NCI-H1930 (cell line): ENCODE data around the gene PAF1.
A peak's percentile ranks its signal among the peaks of the same experiment; 100 is the strongest.
"Not testable (repeated sequence)": the region's sequence is repeated elsewhere in the genome, so short reads cannot be mapped to it uniquely, and the experiment has no call there.

Source experiments
- DNase-seq, 2 experiments: peaks; one replicate each; lab custom pipeline; 2025; lab: John Stamatoyannopoulos, UW

PAF1 gene

GRCh38 chr19:39355253-39355652 is 35.7 kb downstream of the PAF1 start:
- DNase-seq, result no peak

DNA sequence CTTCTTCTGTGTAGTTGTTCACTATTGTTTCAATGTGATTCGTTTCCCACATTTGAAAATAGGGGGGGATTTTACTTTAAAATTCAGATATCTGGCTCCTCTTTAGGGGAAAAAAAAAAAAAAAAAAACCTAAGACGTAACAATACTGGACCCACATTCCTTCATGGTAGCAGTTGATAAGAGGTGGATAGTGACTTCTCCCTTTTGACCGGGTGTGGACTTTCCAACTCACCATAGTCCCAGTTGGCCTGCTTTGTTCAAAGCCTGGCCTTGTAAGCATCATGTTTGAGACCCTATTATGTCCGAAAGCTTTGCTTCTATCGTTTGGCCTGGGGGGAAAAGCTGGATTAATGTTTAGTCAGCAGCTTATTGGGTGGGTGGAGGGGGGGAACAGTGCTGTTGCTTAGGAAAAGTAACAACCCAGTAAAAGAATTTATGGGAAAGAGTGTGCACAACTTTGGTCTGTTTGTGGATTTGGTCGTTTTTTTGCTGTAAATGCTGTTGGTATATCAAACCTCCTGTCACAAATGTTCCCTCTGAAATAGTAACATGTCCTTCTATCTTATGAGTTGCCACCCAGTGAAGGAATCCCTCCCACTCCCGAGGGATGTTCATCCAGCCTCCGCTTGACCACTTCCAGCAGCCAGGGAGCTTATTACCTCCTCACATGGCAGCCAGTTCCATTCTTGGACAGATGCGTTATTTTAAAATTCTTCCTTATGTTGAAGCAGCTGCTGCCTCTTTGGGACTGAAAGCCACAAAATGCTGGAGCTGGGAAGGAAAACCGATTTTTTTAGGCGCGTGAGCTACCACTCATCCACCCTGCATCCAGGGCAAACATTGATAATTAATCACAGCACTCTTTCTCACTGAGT is 38.3 kb downstream of the PAF1 start:
- DNase-seq, result no peak

- DNase-seq, result no peak
These were observed 39.3 kb downstream of the PAF1 start for GRCh38 chr19:39351537-39352064.

DNA sequence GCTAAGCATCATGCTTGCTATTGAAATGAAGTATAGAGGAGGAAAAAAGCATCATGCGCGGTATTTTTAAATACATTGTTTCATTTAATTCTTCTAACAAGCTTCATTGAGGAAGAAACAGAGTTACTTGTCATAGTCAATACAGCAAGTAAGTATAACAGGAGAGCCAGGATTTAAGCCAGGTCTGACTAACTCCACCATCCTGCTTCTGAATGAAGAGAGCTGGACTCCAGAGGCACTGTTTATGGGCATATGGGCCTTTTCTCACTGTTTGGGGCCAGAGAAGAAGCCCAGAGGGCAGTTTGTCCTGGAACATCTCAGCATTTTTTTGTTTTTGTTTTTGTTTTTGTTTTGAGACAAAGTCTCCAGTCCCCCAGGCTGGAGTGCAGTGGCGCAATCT is 40.8 kb downstream of the PAF1 start:
- no peak for DNase-seq

- DNase-seq, result no peak
These were observed 41.6 kb downstream of the PAF1 start for GRCh38 chr19:39349326-39349725.

GRCh38 chr19:39347332-39348164 is 43.4 kb downstream of the PAF1 start:
- no peak for DNase-seq

- DNase-seq, result no peak
These were observed 45.0 kb downstream of the PAF1 start for GRCh38 chr19:39345956-39346355.

GRCh38 chr19:39342647-39343305 is 48.1 kb downstream of the PAF1 start:
- no peak for DNase-seq

DNA sequence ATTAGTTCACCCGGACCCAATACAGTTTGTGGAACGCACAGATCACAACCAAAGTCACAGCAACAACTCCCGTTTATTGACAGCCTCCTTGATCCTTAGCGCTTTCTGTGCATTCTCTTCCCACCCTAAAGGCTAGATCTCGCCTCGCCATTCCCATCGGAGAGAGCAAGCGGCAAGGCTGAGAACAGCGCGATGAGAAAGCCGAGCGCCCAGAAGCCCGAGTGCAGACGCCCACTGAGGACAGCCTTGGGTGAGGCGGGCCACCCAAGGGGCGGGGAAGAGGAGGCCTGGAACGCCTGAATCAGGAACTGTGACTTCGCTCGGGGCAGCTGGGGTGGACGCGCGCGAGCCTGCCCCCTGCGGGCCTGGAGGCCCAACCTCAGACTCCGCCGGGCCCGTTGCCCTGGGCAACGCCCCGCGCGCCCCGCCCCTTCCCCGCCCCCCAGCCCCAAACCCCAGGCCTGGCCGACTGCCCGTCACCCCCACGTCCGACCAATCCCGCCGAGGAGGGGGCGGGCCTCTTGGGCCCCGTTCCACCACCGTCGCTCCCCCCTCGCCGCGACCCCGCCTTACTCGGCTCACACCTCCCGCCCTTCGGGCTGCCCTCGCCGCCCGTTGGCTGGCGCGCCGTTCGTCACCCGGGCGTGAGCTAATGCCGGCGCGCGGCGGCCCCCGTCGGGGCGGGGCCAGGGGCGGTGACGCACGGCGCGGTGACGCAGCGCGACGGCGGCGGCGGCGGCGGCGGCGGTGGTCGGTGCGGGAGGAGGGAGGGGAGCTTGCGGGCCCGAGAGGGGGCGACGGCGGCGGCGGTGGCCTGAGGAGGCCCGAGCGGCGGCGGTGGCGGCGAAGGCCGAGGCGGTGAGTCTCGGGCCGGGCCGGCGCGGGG is 48.9 kb downstream of the PAF1 start, which contains the start of gene SAMD4B:
SAMD4B (plus strand) TSS at position 703 of the 886 bp plus-strand sequence. CDS start 14,473 bp downstream, outside the sequence.
- DNase-seq, result peak; percentile 99

DNA sequence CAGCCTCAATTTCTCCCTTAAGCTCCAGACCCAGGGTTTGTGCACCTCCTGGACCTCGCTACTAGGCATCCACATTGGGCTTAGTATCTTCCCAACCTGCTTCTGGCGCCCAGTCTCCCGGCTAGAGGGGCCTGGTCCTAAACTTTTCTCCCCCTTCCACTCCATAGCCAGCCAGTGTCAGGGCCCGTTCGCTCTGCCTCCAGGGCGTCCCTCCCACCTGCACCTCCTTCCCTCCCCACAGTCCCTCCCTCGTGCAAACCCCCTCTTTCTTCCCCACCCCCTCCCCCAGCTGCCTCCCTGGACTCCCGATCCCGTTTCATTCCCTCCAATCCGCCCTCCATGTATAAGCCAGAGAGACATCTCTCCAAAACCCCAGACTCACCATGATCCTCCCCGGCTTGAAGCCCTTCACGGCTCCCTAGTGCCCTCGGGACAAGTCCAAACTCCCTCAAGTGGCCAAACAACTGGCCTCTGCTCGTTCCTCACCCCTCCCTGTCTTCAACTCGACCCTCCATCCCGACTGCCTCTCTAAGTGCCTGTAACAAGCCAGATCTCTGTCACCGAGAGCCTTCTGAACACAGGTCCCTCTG is 49.7 kb downstream of the PAF1 start:
- no peak for DNase-seq

GRCh38 chr19:39340156-39340555 is 50.8 kb downstream of the PAF1 start:
- not testable (repeated sequence) for DNase-seq

DNA sequence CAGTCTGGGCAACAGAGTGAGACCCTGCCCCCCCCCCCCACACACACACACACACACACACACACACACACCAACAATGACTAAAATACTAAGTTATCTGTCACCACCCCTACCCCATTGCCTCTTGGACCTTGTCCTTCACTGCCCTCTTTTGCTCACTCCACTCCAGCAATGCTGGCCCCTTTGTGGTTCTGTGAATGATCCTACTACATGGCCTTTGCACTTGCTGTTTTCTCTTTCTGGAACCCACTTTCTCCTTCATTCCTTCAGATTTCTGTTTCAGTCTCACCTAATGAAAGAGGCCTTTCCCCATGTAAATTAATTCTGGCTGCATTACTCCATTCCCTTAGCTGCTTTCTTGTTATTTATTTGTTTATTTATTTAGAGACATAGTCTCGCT is 51.2 kb downstream of the PAF1 start:
- DNase-seq, result no peak

- DNase-seq, result no peak
These were observed 54.4 kb downstream of the PAF1 start for GRCh38 chr19:39336483-39336882.
